HepG2 (cell line): ENCODE results near the gene PRKAG1. TPM values are rescaled to one million over a fixed set of nuclear protein-coding genes. Genes with fewer than 3 reads are reported as not detected.

ENCODE experiments used
- ATAC-seq: fragments of 200-7000 bp; cut with Tn5 transposase; 3 replicates; pipeline ENCODE4 v1.9.1; 2020; ENCODE audit warnings: mild to moderate bottlenecking, moderate library complexity
- BruUV-seq: library from RNA; stranded (reverse); fragments of 400-500 nt; replicated peaks from 2 replicates; lab custom pipeline; 2021; lab: Mats Ljungman, UMichigan
- CTCF ChIA-PET: fragments of 300-600 bp; formaldehyde crosslinking; extraction: SDS; loops from one replicate; lab custom pipeline; 2021; ENCODE audit warnings: low total read pairs, inconsistent platforms, low intra/inter-chr PET ratio; lab: Yijun Ruan, JAX
- POLR2A ChIA-PET: fragments of 350-600 bp; sonication (Branson Sonifier 250); formaldehyde crosslinking; loops from one replicate; lab custom pipeline; 2020; ENCODE audit warnings: antibody characterized with exemption, inconsistent platforms; lab: Yijun Ruan, JAX
- DNase-seq: peaks from one replicate; pipeline ENCODE4 v3.0.0-alpha.2; 2015; ENCODE audit warnings: low spot score
- FAIRE-seq: peaks from 3 replicates; lab custom pipeline; 2011; peaks lifted over from hg19 to GRCh38; lab: Jason Lieb, UNC
- H2AFZ ChIP-seq: one replicate; pipeline ENCODE4 v1.6.1; 2011; ENCODE audit warnings: low read length, inconsistent platforms
- H3K27ac ChIP-seq: fragments of 300-600 bp; 3 replicates; pipeline ENCODE4 v1.8.0; 2011; ENCODE audit warnings: mixed run types, mild to moderate bottlenecking, mixed read lengths, low read length, inconsistent platforms; ENCODE audit not compliant: insufficient read depth; ENCODE audit errors: extremely low read length
- H3K27me3 ChIP-seq, 2 experiments: fragments of 200-600 bp in 1 of 2; 2 replicates in 1 of 2; 3 replicates in 1 of 2; pipeline versions ENCODE4 v1.6.0 to v1.8.0; 2011; ENCODE audit warnings: low read length in 2 of 2, mild to moderate bottlenecking in 2 of 2, moderate library complexity in 2 of 2, inconsistent platforms in 1 of 2; ENCODE audit not compliant: insufficient read depth in 2 of 2, control insufficient read depth in 1 of 2
- H3K36me3 ChIP-seq, 2 experiments: fragments of 200-600 bp in 1 of 2; replicated peaks in 1 of 2; 2 replicates in 1 of 2; 3 replicates in 1 of 2; pipeline versions ENCODE4 v1.5.1 to v1.8.0; 2011; ENCODE audit warnings: low read length in 2 of 2, inconsistent platforms in 1 of 2; ENCODE audit not compliant: insufficient read depth in 2 of 2, control insufficient read depth in 1 of 2
- H3K4me1 ChIP-seq: 2 replicates; pipeline ENCODE4 v1.5.1; 2012; ENCODE audit warnings: low read length, inconsistent platforms; ENCODE audit not compliant: insufficient read depth
- H3K4me2 ChIP-seq: 2 replicates; pipeline ENCODE4 v1.6.0; 2011; ENCODE audit warnings: low read depth, low read length, inconsistent platforms
- H3K4me3 ChIP-seq, 3 experiments: fragments of 200-600 bp in 1 of 3; sonication (generic), shearing (Covaris generic) in 1 of 3; replicated peaks in 1 of 3; 2 replicates each; pipeline ENCODE4 v1.5.1; 2011 to 2016; ENCODE audit warnings: low read length in 3 of 3, inconsistent platforms in 2 of 3, low read depth in 2 of 3, mild to moderate bottlenecking in 2 of 3, control low read depth in 1 of 3, mixed read lengths in 1 of 3; ENCODE audit not compliant: insufficient read depth in 1 of 3
- H3K79me2 ChIP-seq: one replicate; pipeline ENCODE4 v1.6.1; 2011; ENCODE audit warnings: low read length, inconsistent platforms; ENCODE audit not compliant: insufficient read depth
- H3K9ac ChIP-seq: 2 replicates; pipeline ENCODE4 v1.6.0; 2011; ENCODE audit warnings: mild to moderate bottlenecking, low read depth, low read length, inconsistent platforms; ENCODE audit not compliant: insufficient read depth
- H3K9me3 ChIP-seq: 2 replicates; pipeline ENCODE4 v1.5.1; 2012; ENCODE audit warnings: mild to moderate bottlenecking, low read length
- H4K20me1 ChIP-seq: 2 replicates; pipeline ENCODE4 v1.6.0; 2011; ENCODE audit warnings: inconsistent platforms, mild to moderate bottlenecking, low read length, moderate library complexity; ENCODE audit not compliant: insufficient read depth
- FOXA1 ChIP-seq, 2 experiments: fragments of 450-650 bp in 1 of 2; sonication (generic) in 1 of 2; formaldehyde crosslinking in 1 of 2; IDR thresholded peaks; 2 replicates each; pipeline versions ENCODE4 v1.4.0 to v1.6.1; 2016 to 2020; ENCODE audit warnings: missing genetic modification reagents in 1 of 2
- KMT2B ChIP-seq: IDR thresholded peaks from 2 replicates; pipeline ENCODE4 v1.6.1; 2016; ENCODE audit warnings: missing genetic modification reagents, missing compliant biosample characterization
- PCBP1 ChIP-seq: fragments of 200-400 bp; formaldehyde crosslinking; IDR thresholded peaks from 2 replicates; pipeline ENCODE4 v1.6.1; 2017; ENCODE audit warnings: mild to moderate bottlenecking, low read depth, low read length, borderline replicate concordance
- TBL1XR1 ChIP-seq: fragments of 150-350 bp; IDR thresholded peaks from 2 replicates; pipeline ENCODE4 v1.6.1; 2014; ENCODE audit warnings: borderline replicate concordance, low read length; ENCODE audit not compliant: partially characterized antibody
- ZNF143 ChIP-seq: sonication (generic); formaldehyde crosslinking; IDR thresholded peaks from 2 replicates; pipeline ENCODE4 v1.4.0; 2020; ENCODE audit warnings: missing genetic modification reagents
- ZNF232 ChIP-seq: sonication (generic); formaldehyde crosslinking; IDR thresholded peaks from 2 replicates; pipeline ENCODE4 v1.4.0; 2020; ENCODE audit warnings: missing genetic modification reagents, borderline replicate concordance
- WGBS: methylation state at CpG from one replicate; pipeline ENCODE4 v1.1.6; 2017; ENCODE audit warnings: low lambda C conversion rate; 5-methylcytosine and 5-hydroxymethylcytosine counted together
- in situ Hi-C: cut with HindIII; loops from 2 replicates; pipeline ENCODE4 v1.10.0; 2017; ENCODE audit warnings: low pct_unique_long_range_greater_than_20kb; ENCODE audit not compliant: extremely low pct_ligation_motif_present
- intact Hi-C: fragments of 100-400 bp; cut with micrococcal nuclease; formaldehyde crosslinking; loops from one replicate; pipeline ENCODE4 v1.10.0; 2022; ENCODE audit not compliant: unreplicated experiment
- polyA plus RNA-seq, 8 experiments: library from polyadenylated mRNA; depleted of rRNA in 3 of 8; stranded (reverse) in 7 of 8; unstranded in 1 of 8; fragments of >200 nt; fragmentation: Illumina TruSeq in 4 of 8; extraction: Trizol in 4 of 8; gene quantifications; 2 replicates each; pipeline versions ENCODE4 v1.2.1 to v1.2.3, GENCODE V29; 2011 to 2016; ENCODE audit warnings: low read depth in 4 of 8, missing spikeins in 1 of 8, mixed read lengths in 1 of 8; ENCODE audit not compliant: insufficient read depth in 1 of 8
- small RNA-seq, 3 experiments: library from RNA; depleted of rRNA; stranded (forward); fragments of <200 nt; gene quantifications; one replicate each; pipeline ENCODE3, GENCODE V24; 2012; ENCODE audit warnings: low read depth in 2 of 3, low replicate concordance in 1 of 3; ENCODE audit not compliant: insufficient read length in 3 of 3, insufficient read depth in 2 of 3
- total RNA-seq, 5 experiments: library from RNA; depleted of rRNA; stranded (reverse); fragments of >200 nt; fragmentation: Illumina TruSeq; extraction: Trizol; gene quantifications; 2 replicates each; pipeline ENCODE4 v1.2.3, GENCODE V29; 2016; ENCODE audit warnings: low read depth in 1 of 5

PRKAG1 gene
- total and polyA plus RNA-seq, 2 of the 13 experiments (the other 11 are each of a cell fraction or from before 2014, with no cell fraction given): 26.1 to 32.8 TPM

DNA sequence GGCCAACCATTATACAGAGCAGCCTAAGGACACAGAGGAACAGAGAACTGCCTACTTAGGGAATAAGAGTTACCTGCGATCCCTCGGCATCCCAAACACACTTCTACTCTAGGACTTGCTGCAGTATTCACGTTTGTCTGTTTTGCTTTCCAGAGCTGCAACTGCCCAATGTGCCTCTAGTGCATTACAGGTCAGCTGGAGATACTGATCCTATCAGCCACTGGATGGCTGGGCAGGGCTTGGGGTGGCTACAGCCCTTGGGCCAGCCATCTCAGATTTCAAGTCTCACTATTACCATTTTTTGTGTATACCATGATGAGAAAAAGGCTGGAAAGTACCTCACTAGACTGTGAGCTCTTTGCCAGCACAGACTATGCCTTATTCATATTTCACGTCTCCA, 65.9 kb downstream of the PRKAG1 start:
- H3K27me3 ChIP-seq: no peaks in the 10 kb centered on the region
- 87% methylated on average over 4 of the region's 4 CpGs for WGBS
- H3K79me2 ChIP-seq: peaks cover 43% of the 10 kb centered on the region
- no peak for FAIRE-seq
- H3K36me3 ChIP-seq: peaks cover 0 to 22% of the 10 kb centered on the region in 2 experiments; a peak in 2 of 5 replicates
- no peak overlapping the region for H3K4me3 ChIP-seq
- H4K20me1 ChIP-seq: peaks cover 6% of the 10 kb centered on the region; the same call in 1 of the 2 replicates
- intact Hi-C loops: no loop called here
- H3K4me2 ChIP-seq: no peak overlapping the region
- no TSS peak for BruUV-seq
- no peak for ATAC-seq
- H2AFZ ChIP-seq: no peak overlapping the region
- ChIA-PET CTCF (no interaction called here), POLR2A (interaction anchor here (1.5 kb wide), 1 partner anchor 87 kb away, joined by 3 read pairs; the partner anchor contains the start of gene RND1)
- peaks cover 31% of the 10 kb centered on the region for H3K4me1 ChIP-seq
- H3K9me3 ChIP-seq: no peaks in the 10 kb centered on the region
- no peak overlapping the region for H3K9ac ChIP-seq
- H3K27ac ChIP-seq: no peak overlapping the region
- TF ChIP-seq ZNF232 (CRISPR knock-in tag) (no peak), FOXA1 (IDR thresholded peaks at IDR 0.05) (no peak), FOXA1 (CRISPR knock-in tag; IDR thresholded peaks at IDR 0.05) (no peak), TBL1XR1 (no peak), KMT2B (CRISPR knock-in tag) (no peak), PCBP1 (no peak), ZNF143 (no peak)
- TF ChIP-seq, all 625 proteins: peak for 0
- DNase-seq: no peak
- in situ Hi-C loops: no loop called here

Small RNA genes lying within 50 kb of the gene (small RNA-seq; reads per million reads assigned to genes)
- 0 reads per million in 3 experiments for gene RNU6-940P

Other genes starting within 250 kb of the PRKAG1 start
- 6.8 and 10.6 TPM in 2 replicates for gene ADCY6, start 229.7 kb downstream of the PRKAG1 start, total RNA-seq (2016; rRNA removed; fragmentation: Illumina TruSeq; extraction: Trizol)
- gene ADCY6, start 229.7 kb downstream of the PRKAG1 start, polyA plus RNA-seq (2011; rRNA removed): 11.8 and 15.4 TPM in 2 replicates
- gene CACNB3, start 200.3 kb downstream of the PRKAG1 start, total RNA-seq (2016; rRNA removed; fragmentation: Illumina TruSeq; extraction: Trizol): 0.29 TPM in 1 of 2 replicates, not detected in the other
- 0.54 and 0.88 TPM in 2 replicates for gene CACNB3, start 200.3 kb downstream of the PRKAG1 start, polyA plus RNA-seq (2011; rRNA removed)
- gene DDX23, start 166.6 kb downstream of the PRKAG1 start, total RNA-seq (2016; rRNA removed; fragmentation: Illumina TruSeq; extraction: Trizol): 81.5 and 90.0 TPM in 2 replicates
- 35.7 and 42.2 TPM in 2 replicates for gene DDX23, start 166.6 kb downstream of the PRKAG1 start, polyA plus RNA-seq (2011; rRNA removed)
- 1.8 and 2.2 TPM in 2 replicates for gene RND1, start 152.9 kb downstream of the PRKAG1 start, total RNA-seq (2016; rRNA removed; fragmentation: Illumina TruSeq; extraction: Trizol)
- gene RND1, start 152.9 kb downstream of the PRKAG1 start, polyA plus RNA-seq (2011; rRNA removed): 1.9 and 2.8 TPM in 2 replicates
- gene FKBP11, start 93.3 kb downstream of the PRKAG1 start, total RNA-seq (2016; rRNA removed; fragmentation: Illumina TruSeq; extraction: Trizol): 6.0 and 15.5 TPM in 2 replicates
- gene FKBP11, start 93.3 kb downstream of the PRKAG1 start, polyA plus RNA-seq (2011; rRNA removed): 19.4 and 24.2 TPM in 2 replicates
- 48.4 and 53.8 TPM in 2 replicates for gene ARF3, start 61.3 kb downstream of the PRKAG1 start, total RNA-seq (2016; rRNA removed; fragmentation: Illumina TruSeq; extraction: Trizol)
- gene ARF3, start 61.3 kb downstream of the PRKAG1 start, polyA plus RNA-seq (2011; rRNA removed): 57.9 and 60.0 TPM in 2 replicates
- 0.09 TPM in 1 of 2 replicates, not detected in the other for gene WNT10B, start 47.0 kb downstream of the PRKAG1 start, total RNA-seq (2016; rRNA removed; fragmentation: Illumina TruSeq; extraction: Trizol)
- 0.05 and 0.12 TPM in 2 replicates for gene WNT10B, start 47.0 kb downstream of the PRKAG1 start, polyA plus RNA-seq (2011; rRNA removed)
- not detected in 2 replicates for gene WNT1, start 40.5 kb downstream of the PRKAG1 start, total RNA-seq (2016; rRNA removed; fragmentation: Illumina TruSeq; extraction: Trizol)
- not detected in 2 replicates for gene WNT1, start 40.5 kb downstream of the PRKAG1 start, polyA plus RNA-seq (2011; rRNA removed)
- gene DDN, start 19.4 kb downstream of the PRKAG1 start, total RNA-seq (2016; rRNA removed; fragmentation: Illumina TruSeq; extraction: Trizol): 0.51 and 0.53 TPM in 2 replicates
- gene DDN, start 19.4 kb downstream of the PRKAG1 start, polyA plus RNA-seq (2011; rRNA removed): 0.24 and 0.33 TPM in 2 replicates
- gene KMT2D, start 42.0 kb upstream of the PRKAG1 start, total RNA-seq (2016; rRNA removed; fragmentation: Illumina TruSeq; extraction: Trizol): 10.4 and 25.7 TPM in 2 replicates
- 8.1 and 8.2 TPM in 2 replicates for gene KMT2D, start 42.0 kb upstream of the PRKAG1 start, polyA plus RNA-seq (2011; rRNA removed)
- 1.4 and 1.6 TPM in 2 replicates for gene RHEBL1, start 51.2 kb upstream of the PRKAG1 start, total RNA-seq (2016; rRNA removed; fragmentation: Illumina TruSeq; extraction: Trizol)
- gene RHEBL1, start 51.2 kb upstream of the PRKAG1 start, polyA plus RNA-seq (2011; rRNA removed): 2.5 and 2.9 TPM in 2 replicates
- gene DHH, start 76.0 kb upstream of the PRKAG1 start, total RNA-seq (2016; rRNA removed; fragmentation: Illumina TruSeq; extraction: Trizol): not detected in 2 replicates
- not detected in 2 replicates for gene DHH, start 76.0 kb upstream of the PRKAG1 start, polyA plus RNA-seq (2011; rRNA removed)
- gene LMBR1L, start 92.1 kb upstream of the PRKAG1 start, total RNA-seq (2016; rRNA removed; fragmentation: Illumina TruSeq; extraction: Trizol): 7.3 and 12.2 TPM in 2 replicates
- 65.9 and 79.6 TPM in 2 replicates for gene LMBR1L, start 92.1 kb upstream of the PRKAG1 start, polyA plus RNA-seq (2011; rRNA removed)
- 1,275 and 1,742 TPM in 2 replicates for gene TUBA1B, start 112.6 kb upstream of the PRKAG1 start, total RNA-seq (2016; rRNA removed; fragmentation: Illumina TruSeq; extraction: Trizol)
- 1,008 and 1,353 TPM in 2 replicates for gene TUBA1B, start 112.6 kb upstream of the PRKAG1 start, polyA plus RNA-seq (2011; rRNA removed)
- gene TUBA1A, start 170.3 kb upstream of the PRKAG1 start, total RNA-seq (2016; rRNA removed; fragmentation: Illumina TruSeq; extraction: Trizol): 20.7 and 24.4 TPM in 2 replicates
- 24.8 and 35.5 TPM in 2 replicates for gene TUBA1A, start 170.3 kb upstream of the PRKAG1 start, polyA plus RNA-seq (2011; rRNA removed)
- gene TUBA1C, start 246.3 kb upstream of the PRKAG1 start, total RNA-seq (2016; rRNA removed; fragmentation: Illumina TruSeq; extraction: Trizol): 693 and 807 TPM in 2 replicates
- 924 and 1,075 TPM in 2 replicates for gene TUBA1C, start 246.3 kb upstream of the PRKAG1 start, polyA plus RNA-seq (2011; rRNA removed)